ENCODE measurements around the gene BEGAIN.
"Not testable (repeated sequence)": the region's sequence is repeated elsewhere in the genome, so short reads cannot be mapped to it uniquely, and the experiment has no call there.

BEGAIN gene

GRCh38 chr14:100523131-100523842, 63.9 kb downstream of the BEGAIN start:
- no peak for DNase-seq (ENCODE audit: low read depth)

- DNase-seq (ENCODE audit: low read depth), result no peak
Measured at GRCh38 chr14:100522616-100523099, 64.6 kb downstream of the BEGAIN start.

GRCh38 chr14:100506053-100506452, 81.2 kb downstream of the BEGAIN start:
- not testable (repeated sequence) for DNase-seq (ENCODE audit: low read depth)

- no peak for DNase-seq (ENCODE audit: low read depth)
Measured at GRCh38 chr14:100504372-100505078, 82.7 kb downstream of the BEGAIN start.

- no peak for DNase-seq (ENCODE audit: low read depth)
Measured at GRCh38 chr14:100503251-100503650, 84.0 kb downstream of the BEGAIN start.

- no peak for DNase-seq (ENCODE audit: low read depth)
Measured at GRCh38 chr14:100502622-100503220, 84.5 kb downstream of the BEGAIN start.

GRCh38 chr14:100500128-100500527, 87.1 kb downstream of the BEGAIN start:
- no peak for DNase-seq (ENCODE audit: low read depth)

GRCh38 chr14:100498068-100498467, 89.1 kb downstream of the BEGAIN start:
- no peak for DNase-seq (ENCODE audit: low read depth)

GRCh38 chr14:100495917-100496316, 91.3 kb downstream of the BEGAIN start:
- DNase-seq (ENCODE audit: low read depth), result no peak

- DNase-seq (ENCODE audit: low read depth), result no peak
Measured at GRCh38 chr14:100494645-100495044, 92.6 kb downstream of the BEGAIN start.

GRCh38 chr14:100490252-100490651, 97.0 kb downstream of the BEGAIN start:
- DNase-seq (ENCODE audit: low read depth), result no peak

GRCh38 chr14:100488057-100488456, 99.2 kb downstream of the BEGAIN start:
- DNase-seq (ENCODE audit: low read depth), result no peak

- DNase-seq (ENCODE audit: low read depth), result no peak
Measured at GRCh38 chr14:100487304-100487703, 99.9 kb downstream of the BEGAIN start.
